GM23338 (cell line): Measurements from ENCODE around the gene HACD2. TPM values are rescaled to one million over a fixed set of nuclear protein-coding genes. Genes with fewer than 3 reads are reported as not detected.

Experiments used
- ATAC-seq: fragments of 200-7000 bp; cut with Tn5 transposase; 3 replicates; pipeline ENCODE4 v1.9.1; 2020
- DNase-seq: peaks from one replicate; pipeline ENCODE4 v3.0.0-alpha.2; 2015; ENCODE audit warnings: low spot score
- H2AFZ ChIP-seq: fragments of 200-600 bp; sonication (generic); 2 replicates; pipeline ENCODE4 v1.8.0; 2016; ENCODE audit warnings: antibody characterized with exemption, mild to moderate bottlenecking, moderate library complexity
- H3F3A ChIP-seq: fragments of 200-600 bp; sonication (generic); replicated peaks from 2 replicates; pipeline ENCODE4 v1.8.0; 2017; ENCODE audit warnings: antibody characterized with exemption, mixed run types, low read depth
- H3K27ac ChIP-seq: fragments of 200-600 bp; sonication (generic); 2 replicates; pipeline ENCODE4 v1.6.1; 2016; ENCODE audit warnings: low read depth
- H3K27me3 ChIP-seq: fragments of 200-600 bp; sonication (generic); 2 replicates; pipeline ENCODE4 v1.8.0; 2016; ENCODE audit warnings: mild to moderate bottlenecking, mixed run types, moderate library complexity; ENCODE audit not compliant: insufficient read depth
- H3K36me3 ChIP-seq: fragments of 200-600 bp; sonication (generic); 2 replicates; pipeline ENCODE4 v1.8.0; 2016; ENCODE audit warnings: mild to moderate bottlenecking; ENCODE audit not compliant: insufficient read depth
- H3K4me1 ChIP-seq: fragments of 200-600 bp; sonication (generic); 2 replicates; pipeline ENCODE4 v1.8.0; 2016; ENCODE audit warnings: mild to moderate bottlenecking, moderate library complexity; ENCODE audit not compliant: insufficient read depth
- H3K4me2 ChIP-seq: fragments of 200-600 bp; sonication (generic); 2 replicates; pipeline ENCODE4 v1.7.1; 2017; ENCODE audit warnings: mixed run types
- H3K4me3 ChIP-seq: fragments of 200-600 bp; sonication (generic); 2 replicates; pipeline ENCODE4 v1.6.1; 2016; ENCODE audit warnings: mixed run types
- H3K79me2 ChIP-seq: fragments of 200-600 bp; sonication (generic); replicated peaks from 2 replicates; pipeline ENCODE4 v1.8.0; 2017; ENCODE audit warnings: mild to moderate bottlenecking; ENCODE audit not compliant: insufficient read depth
- H3K9me2 ChIP-seq: fragments of 200-600 bp; sonication (generic); 2 replicates; pipeline ENCODE4 v1.8.0; 2017; ENCODE audit not compliant: insufficient read depth
- H4K20me1 ChIP-seq: fragments of 200-600 bp; sonication (generic); replicated peaks from 2 replicates; pipeline ENCODE4 v1.8.0; 2017; ENCODE audit warnings: mild to moderate bottlenecking; ENCODE audit not compliant: insufficient read depth
- H3K27ac Mint-ChIP-seq: 2 replicates; pipeline ENCODE4 v1.8.0; 2020; ENCODE audit warnings: inconsistent platforms, mild to moderate bottlenecking, moderate library complexity, mixed read lengths
- H3K27me3 Mint-ChIP-seq: 3 replicates; pipeline ENCODE4 v1.8.0; 2022; ENCODE audit warnings: low read depth, mild to moderate bottlenecking, moderate library complexity, mixed read lengths, inconsistent platforms; ENCODE audit not compliant: insufficient read depth, poor library complexity
- H3K36me3 Mint-ChIP-seq: 3 replicates; pipeline ENCODE4 v1.8.0; 2021; ENCODE audit warnings: low read depth, mild to moderate bottlenecking, inconsistent platforms, moderate library complexity, mixed read lengths
- H3K4me1 Mint-ChIP-seq: 3 replicates; pipeline ENCODE4 v1.8.0; 2020; ENCODE audit warnings: mild to moderate bottlenecking, inconsistent platforms, mixed read lengths
- H3K4me3 Mint-ChIP-seq: 3 replicates; pipeline ENCODE4 v1.8.0; 2021; ENCODE audit warnings: moderate library complexity, mild to moderate bottlenecking, inconsistent platforms, mixed read lengths
- H3K9me3 Mint-ChIP-seq: 3 replicates; pipeline ENCODE4 v1.8.0; 2020; ENCODE audit warnings: moderate library complexity, mild to moderate bottlenecking, inconsistent platforms, mixed read lengths
- CREB1 ChIP-seq: fragments of 250-450 bp; sonication (Bioruptor Pico); IDR thresholded peaks from 2 replicates; pipeline ENCODE4 v1.5.0; 2020; ENCODE audit warnings: low read depth, mild to moderate bottlenecking, moderate library complexity
- EZH2 ChIP-seq: fragments of 200-600 bp; sonication (generic); IDR thresholded peaks from one replicate; pipeline ENCODE4 v1.8.0; 2017; ENCODE audit warnings: antibody characterized with exemption, mild to moderate bottlenecking, low read depth; ENCODE audit not compliant: unreplicated experiment
- JUNB ChIP-seq: IDR thresholded peaks from one replicate; pipeline ENCODE4 v1.6.1; 2016; ENCODE audit warnings: antibody characterized with exemption; ENCODE audit not compliant: unreplicated experiment
- NANOG ChIP-seq: IDR thresholded peaks from 2 replicates; pipeline ENCODE4 v1.6.1; 2016; ENCODE audit warnings: antibody characterized with exemption, borderline replicate concordance
- POLR2AphosphoS5 ChIP-seq: IDR thresholded peaks from 2 replicates; pipeline ENCODE4 v1.6.1; 2016; ENCODE audit warnings: antibody characterized with exemption, low read depth
- REST ChIP-seq: IDR thresholded peaks from one replicate; pipeline ENCODE4 v1.6.1; 2018; ENCODE audit warnings: antibody characterized with exemption; ENCODE audit not compliant: unreplicated experiment
- ZNF114 ChIP-seq: fragments of 250-450 bp; sonication (Bioruptor Pico); IDR thresholded peaks from 2 replicates; pipeline ENCODE4 v1.5.0; 2020; ENCODE audit warnings: mild to moderate bottlenecking, moderate library complexity
- ZNF331 ChIP-seq: fragments of 250-450 bp; sonication (Bioruptor Pico); IDR thresholded peaks from 2 replicates; pipeline ENCODE4 v1.5.0; 2020; ENCODE audit warnings: low read depth, mild to moderate bottlenecking, moderate library complexity
- polyA plus RNA-seq: library from polyadenylated mRNA; unstranded; fragments of >200 nt; fragmentation: Nextera tagmentation; extraction: Ambion mirVana; gene quantifications from 2 replicates; pipeline ENCODE4 v1.2.1, GENCODE V29; 2016
- total RNA-seq: library from RNA; depleted of rRNA; stranded (reverse); fragments of >200 nt; shearing (Covaris generic); gene quantifications from 2 replicates; pipeline ENCODE4 v1.2.3, GENCODE V29; 2014
- TF ChIP-seq, protein P1 (sequence below): IDR thresholded peaks from 2 replicates; pipeline ENCODE4 v1.6.1; 2016; ENCODE audit warnings: antibody characterized with exemption

Gene HACD2
- total and polyA plus RNA-seq, 2 experiments from 2014 or later = 13.4 to 31.5 TPM

DNA sequence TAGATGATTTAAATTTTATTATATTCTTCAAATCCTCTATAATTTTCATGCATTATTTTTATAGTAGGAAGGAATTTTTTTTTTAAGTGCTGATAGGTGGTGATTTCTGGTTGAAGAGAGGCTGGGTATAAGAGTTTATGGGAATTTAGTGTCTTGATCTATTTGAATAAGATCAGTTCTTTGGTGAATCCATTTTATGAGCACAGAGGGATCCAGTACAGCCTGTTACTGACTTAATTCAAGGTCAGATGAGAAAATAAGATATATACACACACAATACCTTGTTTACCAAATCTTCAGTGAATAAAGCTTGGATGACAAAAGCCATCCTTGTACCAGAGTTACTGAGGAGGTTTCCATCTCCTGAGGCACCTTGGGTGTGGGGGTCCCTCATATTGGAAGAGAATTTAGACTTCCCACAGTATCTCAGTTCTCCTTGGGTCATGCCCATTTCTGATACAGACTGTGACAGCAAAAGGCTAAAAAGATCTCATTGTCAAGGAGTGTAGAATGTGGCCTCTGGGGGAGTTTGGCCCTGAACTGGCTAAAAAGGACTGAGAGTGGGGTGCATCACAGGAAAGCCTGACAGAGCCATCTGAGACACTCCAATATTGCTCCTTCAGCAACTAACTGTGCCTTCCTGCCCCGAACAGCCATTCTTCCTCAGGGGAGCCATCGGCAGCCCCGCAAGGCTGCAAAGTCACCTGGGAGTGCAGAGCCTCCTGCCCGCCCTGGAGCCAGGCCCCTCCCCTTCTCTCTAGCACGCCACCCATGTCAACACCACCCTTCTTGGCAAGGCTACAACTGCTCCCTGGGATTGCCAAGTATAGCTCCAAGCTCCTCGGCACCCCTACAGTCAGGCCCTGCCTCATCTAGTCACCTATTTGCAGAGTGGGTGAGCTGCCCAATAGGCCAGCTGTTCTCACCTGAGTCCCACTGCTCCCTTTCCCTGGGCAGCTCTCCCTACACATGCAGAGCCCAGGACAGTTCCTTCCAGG is 43.1 kb upstream of the HACD2 start:
- TF ChIP-seq EZH2 (no peak), ZNF331 (CRISPR knock-in tag) (no peak), CREB1 (CRISPR knock-in tag) (no peak), JUNB (no peak), POLR2AphosphoS5 (no peak), REST (no peak), NANOG (no peak)
- TF ChIP-seq, protein P1, sequence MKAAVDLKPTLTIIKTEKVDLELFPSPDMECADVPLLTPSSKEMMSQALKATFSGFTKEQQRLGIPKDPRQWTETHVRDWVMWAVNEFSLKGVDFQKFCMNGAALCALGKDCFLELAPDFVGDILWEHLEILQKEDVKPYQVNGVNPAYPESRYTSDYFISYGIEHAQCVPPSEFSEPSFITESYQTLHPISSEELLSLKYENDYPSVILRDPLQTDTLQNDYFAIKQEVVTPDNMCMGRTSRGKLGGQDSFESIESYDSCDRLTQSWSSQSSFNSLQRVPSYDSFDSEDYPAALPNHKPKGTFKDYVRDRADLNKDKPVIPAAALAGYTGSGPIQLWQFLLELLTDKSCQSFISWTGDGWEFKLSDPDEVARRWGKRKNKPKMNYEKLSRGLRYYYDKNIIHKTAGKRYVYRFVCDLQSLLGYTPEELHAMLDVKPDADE = no peak

GRCh38 chr3:123626881-123627280 is 42.0 kb upstream of the HACD2 start:
- Histone ChIP-seq H2AFZ (no peak overlapping the region), H3K4me1 (peaks cover 7% of the 10 kb centered on the region; the same call in 1 of the 2 replicates), H3K9me2 (no peaks in the 10 kb centered on the region), H3K4me3 (no peak overlapping the region), H3F3A (no peaks in the 10 kb centered on the region), H3K27ac (no peak overlapping the region), H3K27me3 (no peaks in the 10 kb centered on the region), H3K79me2 (no peaks in the 10 kb centered on the region), H3K4me2 (no peak overlapping the region), H4K20me1 (no peaks in the 10 kb centered on the region), H3K36me3 (no peaks in the 10 kb centered on the region)
- Mint-ChIP-seq H3K27me3 (peaks cover 8% of the 10 kb centered on the region), H3K36me3 (peaks cover 3% of the 10 kb centered on the region; the same call in 2 of the 3 replicates), H3K27ac (no peak overlapping the region), H3K4me3 (no peak overlapping the region), H3K9me3 (no peaks in the 10 kb centered on the region; the same call in 2 of the 3 replicates), H3K4me1 (peaks cover 10% of the 10 kb centered on the region)
- ATAC-seq (no peak), DNase-seq (no peak)
- TF ChIP-seq ZNF114 (CRISPR knock-in tag) = no peak

More for the DNA sequence above, 43.1 kb upstream of the HACD2 start:
- Histone ChIP-seq H4K20me1 (no peaks in the 10 kb centered on the region), H3K4me2 (no peak overlapping the region), H3K27me3 (no peaks in the 10 kb centered on the region), H3K4me3 (no peak overlapping the region), H3F3A (no peaks in the 10 kb centered on the region; the same call in 1 of the 2 replicates), H3K4me1 (peaks cover 18% of the 10 kb centered on the region), H2AFZ (no peak overlapping the region), H3K79me2 (no peaks in the 10 kb centered on the region), H3K9me2 (no peaks in the 10 kb centered on the region), H3K36me3 (no peaks in the 10 kb centered on the region), H3K27ac (no peak overlapping the region)
- ATAC-seq (no peak), DNase-seq (no peak)
- H3K27me3 Mint-ChIP-seq = peaks cover 8% of the 10 kb centered on the region
- H3K9me3 Mint-ChIP-seq = no peaks in the 10 kb centered on the region; the same call in 2 of the 3 replicates
- H3K4me1 Mint-ChIP-seq = peaks cover 16% of the 10 kb centered on the region
- no peak overlapping the region for H3K27ac Mint-ChIP-seq
- H3K36me3 Mint-ChIP-seq = peaks cover 3% of the 10 kb centered on the region; the same call in 2 of the 3 replicates
- no peak overlapping the region for H3K4me3 Mint-ChIP-seq
